Activated CD4-positive, alpha-beta memory T cell treated with anti-CD3 and anti-CD28 coated beads, Interleukin-2, amount 10 ng/mL, durations not matched to agents 7 days and 5 days (primary cell): ENCODE results near the gene CFAP299. TPM values are rescaled to one million over a fixed set of nuclear protein-coding genes. Genes with fewer than 3 reads are reported as not detected.
"Not testable (repeated sequence)": the region's sequence is repeated elsewhere in the genome, so short reads cannot be mapped to it uniquely, and the experiment has no call there.

ENCODE experiments used
- CTCF ChIA-PET: fragments of 350-600 bp; sonication (Branson Sonifier 250); formaldehyde crosslinking; loops from one replicate; lab custom pipeline; 2021; ENCODE audit warnings: antibody characterized with exemption, inconsistent platforms; lab: Charles Lee
- POLR2A ChIA-PET: fragments of 350-600 bp; sonication (Branson Sonifier 250); formaldehyde crosslinking; loops from one replicate; lab custom pipeline; 2021; ENCODE audit warnings: antibody characterized with exemption; lab: Charles Lee
- DNase-seq: peaks from one replicate; pipeline ENCODE4 v3.0.0-alpha.2; 2020
- H3K27ac Mint-ChIP-seq: one replicate; pipeline ENCODE4 v1.8.0; 2021; ENCODE audit warnings: mild to moderate bottlenecking, mixed read lengths
- H3K27me3 Mint-ChIP-seq: one replicate; pipeline ENCODE4 v1.8.0; 2021; ENCODE audit warnings: mixed read lengths
- H3K36me3 Mint-ChIP-seq: one replicate; pipeline ENCODE4 v1.8.0; 2021; ENCODE audit warnings: low read depth, mixed read lengths
- H3K4me1 Mint-ChIP-seq: one replicate; pipeline ENCODE4 v1.8.0; 2021; ENCODE audit warnings: mixed read lengths
- H3K4me3 Mint-ChIP-seq: one replicate; pipeline ENCODE4 v1.8.0; 2021; ENCODE audit warnings: mild to moderate bottlenecking, mixed read lengths
- H3K9me3 Mint-ChIP-seq: one replicate; pipeline ENCODE4 v1.8.0; 2021; ENCODE audit warnings: mixed read lengths
- total RNA-seq, 2 experiments: library from RNA; stranded (reverse); gene quantifications; one replicate each; pipeline ENCODE4 v1.2.3, GENCODE V29; 2021

Gene CFAP299
- total RNA-seq, 2 experiments from 2014 or later, result not detected

GRCh38 chr4:80631861-80632260, 296.3 kb downstream of the CFAP299 start:
- Mint-ChIP-seq H3K27me3 (no peaks in the 10 kb centered on the region), H3K36me3 (no peaks in the 10 kb centered on the region), H3K4me1 (no peaks in the 10 kb centered on the region), H3K9me3 (no peaks in the 10 kb centered on the region), H3K4me3 (no peak overlapping the region), H3K27ac (no peak overlapping the region)
- POLR2A ChIA-PET, result no interaction called here
- no peak for DNase-seq
- CTCF ChIA-PET, result no interaction called here

- ChIA-PET CTCF (no interaction called here), POLR2A (no interaction called here)
- Mint-ChIP-seq H3K4me1 (no peaks in the 10 kb centered on the region), H3K9me3 (no peaks in the 10 kb centered on the region), H3K27me3 (no peaks in the 10 kb centered on the region), H3K36me3 (no peaks in the 10 kb centered on the region), H3K4me3 (no peak overlapping the region), H3K27ac (no peak overlapping the region)
- DNase-seq, result no peak
Measured at GRCh38 chr4:80637190-80637589, 301.7 kb downstream of the CFAP299 start.

GRCh38 chr4:80646061-80646460, 310.5 kb downstream of the CFAP299 start:
- Mint-ChIP-seq H3K27ac (no peak overlapping the region), H3K9me3 (no peaks in the 10 kb centered on the region), H3K4me1 (no peaks in the 10 kb centered on the region), H3K27me3 (no peaks in the 10 kb centered on the region), H3K36me3 (no peaks in the 10 kb centered on the region), H3K4me3 (no peak overlapping the region)
- ChIA-PET POLR2A (no interaction called here), CTCF (no interaction called here)
- DNase-seq, result no peak

- Mint-ChIP-seq H3K9me3 (no peaks in the 10 kb centered on the region), H3K4me3 (no peak overlapping the region), H3K27me3 (no peaks in the 10 kb centered on the region), H3K27ac (no peak overlapping the region), H3K36me3 (no peaks in the 10 kb centered on the region), H3K4me1 (no peaks in the 10 kb centered on the region)
- CTCF ChIA-PET, result no interaction called here
- no peak for DNase-seq
- POLR2A ChIA-PET, result no interaction called here
Measured at GRCh38 chr4:80655662-80656061, 320.1 kb downstream of the CFAP299 start.

- H3K9me3 Mint-ChIP-seq, CTCF ChIA-PET, H3K4me1 Mint-ChIP-seq, H3K36me3 Mint-ChIP-seq, H3K27me3 Mint-ChIP-seq, H3K27ac Mint-ChIP-seq, H3K4me3 Mint-ChIP-seq, DNase-seq, POLR2A ChIA-PET: not testable (repeated sequence)
Measured at GRCh38 chr4:80670118-80670517, 334.6 kb downstream of the CFAP299 start.

- ChIA-PET POLR2A (no interaction called here), CTCF (interaction anchor here (0.6 kb wide), 1 partner anchor 426 kb away, joined by 3 read pairs; no protein-coding TSS in a partner anchor)
- Mint-ChIP-seq H3K27ac (no peak overlapping the region), H3K36me3 (no peaks in the 10 kb centered on the region), H3K9me3 (no peaks in the 10 kb centered on the region), H3K4me1 (no peaks in the 10 kb centered on the region), H3K4me3 (no peak overlapping the region), H3K27me3 (no peaks in the 10 kb centered on the region)
- no peak for DNase-seq
Measured at GRCh38 chr4:80678413-80678812, 342.9 kb downstream of the CFAP299 start.

GRCh38 chr4:80680934-80681333, 345.4 kb downstream of the CFAP299 start:
- no peaks in the 10 kb centered on the region for H3K27me3 Mint-ChIP-seq
- POLR2A ChIA-PET, result no interaction called here
- H3K4me3 Mint-ChIP-seq, result no peak overlapping the region
- DNase-seq, result no peak
- CTCF ChIA-PET, result no interaction called here
- H3K9me3 Mint-ChIP-seq, result no peaks in the 10 kb centered on the region
- H3K4me1 Mint-ChIP-seq, result no peaks in the 10 kb centered on the region
- H3K27ac Mint-ChIP-seq, result no peak overlapping the region
- no peaks in the 10 kb centered on the region for H3K36me3 Mint-ChIP-seq

- no peaks in the 10 kb centered on the region for H3K9me3 Mint-ChIP-seq
- H3K27ac Mint-ChIP-seq, result no peak overlapping the region
- H3K4me1 Mint-ChIP-seq, result no peaks in the 10 kb centered on the region
- H3K4me3 Mint-ChIP-seq, result no peak overlapping the region
- no peaks in the 10 kb centered on the region for H3K36me3 Mint-ChIP-seq
- POLR2A ChIA-PET, result no interaction called here
- CTCF ChIA-PET, result no interaction called here
- H3K27me3 Mint-ChIP-seq, result no peaks in the 10 kb centered on the region
- DNase-seq, result no peak
Measured at GRCh38 chr4:80685214-80685613, 349.7 kb downstream of the CFAP299 start.

GRCh38 chr4:80687736-80688135, 352.2 kb downstream of the CFAP299 start:
- POLR2A ChIA-PET, CTCF ChIA-PET, H3K4me1 Mint-ChIP-seq, H3K9me3 Mint-ChIP-seq, H3K27me3 Mint-ChIP-seq, H3K27ac Mint-ChIP-seq, H3K36me3 Mint-ChIP-seq, H3K4me3 Mint-ChIP-seq, DNase-seq: not testable (repeated sequence)

GRCh38 chr4:80694171-80694570, 358.6 kb downstream of the CFAP299 start:
- CTCF ChIA-PET, result no interaction called here
- no peaks in the 10 kb centered on the region for H3K9me3 Mint-ChIP-seq
- no peak overlapping the region for H3K27ac Mint-ChIP-seq
- no peaks in the 10 kb centered on the region for H3K36me3 Mint-ChIP-seq
- H3K4me3 Mint-ChIP-seq, result no peak overlapping the region
- POLR2A ChIA-PET, result interaction anchor here (0.6 kb wide), 1 partner anchor 254 kb away, joined by 3 read pairs; no protein-coding TSS in a partner anchor
- H3K4me1 Mint-ChIP-seq, result no peaks in the 10 kb centered on the region
- H3K27me3 Mint-ChIP-seq, result no peaks in the 10 kb centered on the region
- no peak for DNase-seq

- H3K4me1 Mint-ChIP-seq, result no peaks in the 10 kb centered on the region
- ChIA-PET POLR2A (no interaction called here), CTCF (no interaction called here)
- H3K27ac Mint-ChIP-seq, result no peak overlapping the region
- H3K27me3 Mint-ChIP-seq, result no peaks in the 10 kb centered on the region
- H3K4me3 Mint-ChIP-seq, result no peak overlapping the region
- no peaks in the 10 kb centered on the region for H3K9me3 Mint-ChIP-seq
- H3K36me3 Mint-ChIP-seq, result no peaks in the 10 kb centered on the region
- DNase-seq, result no peak
Measured at GRCh38 chr4:80705311-80705710, 369.8 kb downstream of the CFAP299 start.

GRCh38 chr4:80709082-80709869, 373.7 kb downstream of the CFAP299 start:
- H3K4me3 Mint-ChIP-seq, result no peak overlapping the region
- no peak overlapping the region for H3K27ac Mint-ChIP-seq
- ChIA-PET POLR2A (no interaction called here), CTCF (no interaction called here)
- no peaks in the 10 kb centered on the region for H3K36me3 Mint-ChIP-seq
- no peaks in the 10 kb centered on the region for H3K27me3 Mint-ChIP-seq
- no peak for DNase-seq
- H3K9me3 Mint-ChIP-seq, result no peaks in the 10 kb centered on the region
- no peaks in the 10 kb centered on the region for H3K4me1 Mint-ChIP-seq

- POLR2A ChIA-PET, result no interaction called here
- Mint-ChIP-seq H3K27me3 (no peaks in the 10 kb centered on the region), H3K9me3 (no peaks in the 10 kb centered on the region), H3K4me1 (no peaks in the 10 kb centered on the region), H3K36me3 (no peaks in the 10 kb centered on the region), H3K4me3 (no peak overlapping the region), H3K27ac (no peak overlapping the region)
- DNase-seq, result no peak
- CTCF ChIA-PET, result no interaction called here
Measured at GRCh38 chr4:80710748-80711451, 375.4 kb downstream of the CFAP299 start.

GRCh38 chr4:80711956-80712355, 376.4 kb downstream of the CFAP299 start:
- Mint-ChIP-seq H3K36me3 (no peaks in the 10 kb centered on the region), H3K4me3 (no peak overlapping the region), H3K9me3 (no peaks in the 10 kb centered on the region), H3K27me3 (no peaks in the 10 kb centered on the region), H3K27ac (no peak overlapping the region), H3K4me1 (no peaks in the 10 kb centered on the region)
- ChIA-PET POLR2A (no interaction called here), CTCF (no interaction called here)
- no peak for DNase-seq
